ENCODE results near the gene MAGEA12.
"Not testable (repeated sequence)": the region's sequence is repeated elsewhere in the genome, so short reads cannot be mapped to it uniquely, and the experiment has no call there.

The MAGEA12 gene

GRCh38 chrX:152733261-152733975 lies at the start of gene MAGEA12, which contains the start of gene CSAG1:
TSS of gene MAGEA12 (plus strand) at chrX:152733757. CDS start at chrX:152736162, 2,405 bp downstream.
TSS of gene CSAG1 (minus strand) at chrX:152733721. CDS start at chrX:152732460, 1,261 bp downstream.
- DNase-seq, result no peak

DNA sequence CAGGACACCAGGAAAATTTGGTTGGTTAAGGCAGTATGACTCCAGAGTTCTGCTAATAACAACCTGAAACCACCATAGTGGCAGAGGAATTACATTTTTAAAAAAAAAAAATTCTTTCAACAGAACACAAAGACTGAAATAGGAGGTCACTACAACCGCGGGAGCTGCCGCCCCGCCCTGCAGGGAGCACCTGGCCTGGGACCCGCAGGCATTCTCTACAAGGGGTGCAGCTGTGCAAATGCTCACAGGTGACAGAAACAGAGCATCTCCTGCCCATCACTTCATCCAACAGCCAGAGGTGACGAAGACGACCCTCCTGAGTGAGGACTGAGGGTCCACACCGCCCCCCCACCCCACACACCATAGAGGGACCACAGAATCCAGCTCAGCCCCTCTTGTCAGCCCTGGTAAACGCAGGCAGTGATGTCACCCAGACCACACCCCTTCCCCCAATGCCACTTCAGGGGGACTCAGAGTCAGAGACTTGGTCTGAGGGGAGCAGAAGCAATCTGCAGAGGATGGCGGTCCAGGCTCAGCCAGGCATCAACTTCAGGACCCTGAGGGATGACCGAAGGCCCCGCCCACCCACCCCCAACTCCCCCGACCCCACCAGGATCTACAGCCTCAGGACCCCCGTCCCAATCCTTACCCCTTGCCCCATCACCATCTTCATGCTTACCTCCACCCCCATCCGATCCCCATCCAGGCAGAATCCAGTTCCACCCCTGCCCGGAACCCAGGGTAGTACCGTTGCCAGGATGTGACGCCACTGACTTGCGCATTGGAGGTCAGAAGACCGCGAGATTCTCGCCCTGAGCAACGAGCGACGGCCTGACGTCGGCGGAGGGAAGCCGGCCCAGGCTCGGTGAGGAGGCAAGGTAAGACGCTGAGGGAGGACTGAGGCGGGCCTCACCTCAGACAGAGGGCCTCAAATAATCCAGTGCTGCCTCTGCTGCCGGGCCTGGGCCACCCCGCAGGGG lies 35.3 kb upstream of the MAGEA12 start, which contains the start of gene MAGEA3:
Gene MAGEA3 (plus strand): TSS at position 843 of the 980 bp plus-strand sequence. CDS start 2,039 bp downstream, outside the sequence.
- DNase-seq, result not testable (repeated sequence)

DNA sequence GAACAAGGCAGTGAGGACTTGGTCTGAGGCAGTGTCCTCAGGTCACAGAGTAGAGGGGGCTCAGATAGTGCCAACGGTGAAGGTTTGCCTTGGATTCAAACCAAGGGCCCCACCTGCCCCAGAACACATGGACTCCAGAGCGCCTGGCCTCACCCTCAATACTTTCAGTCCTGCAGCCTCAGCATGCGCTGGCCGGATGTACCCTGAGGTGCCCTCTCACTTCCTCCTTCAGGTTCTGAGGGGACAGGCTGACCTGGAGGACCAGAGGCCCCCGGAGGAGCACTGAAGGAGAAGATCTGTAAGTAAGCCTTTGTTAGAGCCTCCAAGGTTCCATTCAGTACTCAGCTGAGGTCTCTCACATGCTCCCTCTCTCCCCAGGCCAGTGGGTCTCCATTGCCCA lies 33.2 kb upstream of the MAGEA12 start:
- DNase-seq, result not testable (repeated sequence)

GRCh38 chrX:152706500-152706899 lies 27.1 kb upstream of the MAGEA12 start:
- DNase-seq, result not testable (repeated sequence)

- DNase-seq, result not testable (repeated sequence)
Observed at GRCh38 chrX:152709173-152709572, 24.4 kb upstream of the MAGEA12 start, which contains the start of gene CSAG2. TSS of gene CSAG2 (minus strand) at chrX:152709273. CDS start at chrX:152709112, 161 bp downstream.

DNA sequence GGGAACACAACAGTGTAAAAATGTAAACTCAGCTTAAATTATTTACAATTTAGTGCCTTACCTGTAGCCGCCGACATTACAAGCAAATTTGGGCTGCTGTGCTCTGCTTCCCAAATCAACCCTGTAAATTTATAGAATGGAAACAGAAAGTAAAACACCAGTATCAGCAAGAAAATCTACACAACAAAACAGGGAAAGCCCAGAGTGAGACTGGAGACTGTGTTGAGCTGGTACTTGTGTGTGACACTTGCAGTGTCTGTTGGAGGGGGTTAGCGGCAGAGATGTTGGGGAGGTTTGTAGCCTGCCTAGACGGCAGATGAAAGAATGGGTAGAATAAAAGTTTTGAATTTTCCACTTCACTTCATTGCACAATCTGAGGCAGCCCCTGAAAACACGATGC lies 20.4 kb upstream of the MAGEA12 start:
- DNase-seq, result not testable (repeated sequence)

- not testable (repeated sequence) for DNase-seq
Observed at GRCh38 chrX:152713815-152714787, 19.5 kb upstream of the MAGEA12 start, which contains the start of gene MAGEA2B. TSS of gene MAGEA2B (plus strand) at chrX:152714628. CDS start at chrX:152717107, 2,479 bp downstream.

DNA sequence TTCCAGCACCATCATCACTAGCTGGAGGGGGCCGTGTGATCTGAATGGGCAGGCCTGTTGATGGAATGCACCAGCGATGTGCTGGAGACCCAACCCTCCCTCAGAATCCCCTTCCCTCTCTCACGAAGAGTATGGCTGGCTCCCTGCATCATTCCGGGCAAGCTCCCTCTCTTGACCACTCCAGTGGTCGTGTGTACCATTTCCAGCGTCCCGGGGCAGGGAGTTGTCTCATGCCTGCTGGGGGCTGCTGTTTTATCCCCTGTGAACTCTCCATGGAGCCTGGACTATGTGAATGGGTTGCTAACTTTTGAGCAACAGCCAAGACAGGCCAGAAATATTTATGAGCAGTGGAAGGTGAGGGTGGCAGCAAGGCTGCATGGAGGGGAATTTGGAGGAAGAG lies 8.1 kb upstream of the MAGEA12 start:
- no peak for DNase-seq

- not testable (repeated sequence) for DNase-seq
Observed at GRCh38 chrX:152734143-152734858, 744 bp downstream of the MAGEA12 start.

DNA sequence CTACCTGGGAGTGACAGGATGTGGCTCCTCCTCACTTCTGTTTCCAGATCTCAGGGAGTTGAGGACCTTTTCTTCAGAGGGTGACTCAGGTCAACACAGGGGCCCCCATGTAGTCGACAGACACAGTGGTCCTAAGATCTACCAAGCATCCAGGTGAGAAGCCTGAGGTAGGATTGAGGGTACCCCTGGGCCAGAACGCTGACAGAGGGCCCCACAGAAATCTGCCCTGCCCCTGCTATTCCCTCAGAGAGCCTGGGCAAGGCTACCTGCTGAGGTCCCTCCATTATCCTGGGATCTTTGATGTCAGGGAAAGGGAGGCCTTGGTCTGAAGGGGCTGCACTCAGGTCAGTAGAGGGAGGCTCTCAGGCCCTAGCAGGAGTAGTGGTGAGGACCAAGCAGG lies 1.5 kb downstream of the MAGEA12 start:
- no peak for DNase-seq

DNA sequence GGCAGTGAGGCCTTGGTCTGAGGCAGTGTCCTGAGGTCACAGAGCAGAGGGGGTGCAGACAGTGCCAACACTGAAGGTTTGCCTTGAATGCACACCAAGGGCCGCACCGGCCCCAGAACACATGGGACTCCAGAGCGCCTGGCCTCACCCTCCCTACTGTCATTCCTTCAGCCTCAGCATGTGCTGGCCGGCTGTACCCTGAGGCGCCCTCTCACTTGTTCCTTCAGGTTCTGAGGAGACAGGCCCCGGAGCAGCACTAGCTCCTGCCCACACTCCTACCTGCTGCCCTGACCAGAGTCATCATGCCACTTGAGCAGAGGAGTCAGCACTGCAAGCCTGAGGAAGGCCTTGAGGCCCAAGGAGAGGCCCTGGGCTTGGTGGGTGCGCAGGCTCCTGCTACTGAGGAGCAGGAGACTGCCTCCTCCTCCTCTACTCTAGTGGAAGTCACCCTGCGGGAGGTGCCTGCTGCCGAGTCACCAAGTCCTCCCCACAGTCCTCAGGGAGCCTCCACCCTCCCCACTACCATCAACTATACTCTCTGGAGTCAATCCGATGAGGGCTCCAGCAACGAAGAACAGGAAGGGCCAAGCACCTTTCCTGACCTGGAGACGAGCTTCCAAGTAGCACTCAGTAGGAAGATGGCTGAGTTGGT lies 2.4 kb downstream of the MAGEA12 start:
- DNase-seq, result no peak

- DNase-seq, result not testable (repeated sequence)
Observed at GRCh38 chrX:152736528-152736927, 3.0 kb downstream of the MAGEA12 start.

GRCh38 chrX:152738560-152738959 lies 5.0 kb downstream of the MAGEA12 start:
- DNase-seq, result no peak

GRCh38 chrX:152753686-152754650 lies 20.4 kb downstream of the MAGEA12 start, which contains the start of gene MAGEA2:
TSS of gene MAGEA2 (minus strand) at chrX:152753842. CDS start at chrX:152751363, 2,479 bp downstream.
- not testable (repeated sequence) for DNase-seq

DNA sequence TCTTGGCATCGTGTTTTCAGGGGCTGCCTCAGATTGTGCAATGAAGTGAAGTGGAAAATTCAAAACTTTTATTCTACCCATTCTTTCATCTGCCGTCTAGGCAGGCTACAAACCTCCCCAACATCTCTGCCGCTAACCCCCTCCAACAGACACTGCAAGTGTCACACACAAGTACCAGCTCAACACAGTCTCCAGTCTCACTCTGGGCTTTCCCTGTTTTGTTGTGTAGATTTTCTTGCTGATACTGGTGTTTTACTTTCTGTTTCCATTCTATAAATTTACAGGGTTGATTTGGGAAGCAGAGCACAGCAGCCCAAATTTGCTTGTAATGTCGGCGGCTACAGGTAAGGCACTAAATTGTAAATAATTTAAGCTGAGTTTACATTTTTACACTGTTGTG lies 21.3 kb downstream of the MAGEA12 start:
- not testable (repeated sequence) for DNase-seq

DNA sequence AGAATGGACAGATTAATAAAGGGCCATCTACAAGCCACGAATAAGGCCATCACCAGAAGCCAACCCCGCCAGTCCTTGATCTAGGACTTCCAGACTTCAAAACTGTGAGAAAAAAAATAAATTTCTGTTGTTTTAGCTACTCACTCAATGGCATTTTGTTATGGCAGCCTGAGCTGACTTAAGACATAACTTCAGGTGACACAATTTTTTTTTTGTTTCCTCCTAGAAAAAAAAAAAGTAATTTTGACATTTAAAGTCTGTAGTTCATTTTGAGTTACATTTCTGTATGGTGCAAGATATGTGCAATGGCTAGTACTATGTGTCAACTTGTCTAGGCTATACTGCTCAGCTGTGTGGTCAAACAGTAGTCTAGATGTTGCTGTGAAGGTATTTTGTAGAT lies 25.4 kb downstream of the MAGEA12 start, which contains the start of gene CSAG3:
Gene CSAG3 (plus strand): TSS at position 301 of the 400 bp plus-strand sequence.
- DNase-seq, result not testable (repeated sequence)

DNA sequence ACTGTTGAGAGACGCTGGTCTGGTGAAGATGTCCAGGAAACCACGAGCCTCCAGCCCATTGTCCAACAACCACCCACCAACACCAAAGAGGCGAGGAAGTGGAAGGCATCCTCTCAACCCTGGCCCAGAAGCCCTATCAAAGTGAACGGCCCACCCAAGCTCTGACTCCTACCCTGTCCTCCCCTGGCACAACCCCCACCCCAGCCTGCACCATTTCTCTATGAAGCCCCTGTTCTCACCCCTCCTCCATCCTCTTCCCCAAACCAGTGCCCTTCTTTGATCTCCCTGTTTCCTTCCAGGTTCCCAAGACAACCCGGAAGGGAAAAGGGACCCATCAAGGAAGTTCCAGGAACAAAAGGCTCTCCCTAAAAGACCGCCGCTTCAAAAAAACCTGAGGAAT lies 26.0 kb downstream of the MAGEA12 start:
- not testable (repeated sequence) for DNase-seq

GRCh38 chrX:152761582-152761981 lies 28.0 kb downstream of the MAGEA12 start:
- DNase-seq, result not testable (repeated sequence)

- DNase-seq, result not testable (repeated sequence)
Observed at GRCh38 chrX:152766562-152766961, 33.0 kb downstream of the MAGEA12 start.

All from activated CD4-positive, alpha-beta T cell treated with anti-CD3 and anti-CD28 coated beads for 1 hour (primary cell).